Ascending aorta (tissue), 2 donors: ENCODE results near the gene RPS26. TPM values are rescaled to one million over a fixed set of nuclear protein-coding genes. Genes with fewer than 3 reads are reported as not detected.

Experiments
- DNase-seq, 2 donors: peaks; one replicate each; pipeline ENCODE4 v3.0.0-alpha.2; 2019; ENCODE audit warnings: low spot score in 2 of 2
- H3K27ac ChIP-seq, 2 donors: fragments of 200-600 bp; sonication (generic); one replicate each; pipeline ENCODE4 v1.5.1; 2016 to 2017; ENCODE audit warnings: mild to moderate bottlenecking in 1 of 2
- H3K27me3 ChIP-seq: fragments of 200-600 bp; sonication (generic); one replicate; pipeline ENCODE4 v1.5.1; 2017
- H3K36me3 ChIP-seq, 2 donors: fragments of 200-600 bp; sonication (generic); one replicate each; pipeline ENCODE4 v1.5.1; 2016
- H3K4me1 ChIP-seq, 2 donors: fragments of 200-600 bp; sonication (generic); one replicate each; pipeline ENCODE4 v1.5.1; 2016 to 2017; ENCODE audit warnings: mild to moderate bottlenecking in 1 of 2
- H3K4me3 ChIP-seq, 2 donors: fragments of 200-600 bp; sonication (generic); one replicate each; pipeline ENCODE4 v1.5.1; 2016 to 2017; ENCODE audit warnings: mild to moderate bottlenecking in 1 of 2
- H3K9me3 ChIP-seq, 2 donors: fragments of 200-600 bp; sonication (generic); one replicate each; pipeline ENCODE4 v1.5.1; 2016
- intact Hi-C: fragments of 100-400 bp; cut with DNase I; formaldehyde crosslinking; loops from one replicate; pipeline ENCODE4 v1.15.1; 2023
- total RNA-seq: library from RNA; depleted of rRNA; stranded (reverse); fragments of >200 nt; gene quantifications from one replicate; pipeline ENCODE4 v1.1.0, GENCODE V29; 2016
- TF ChIP-seq, protein P1 (sequence below), 3 experiments: fragments of 200-600 bp in 2 of 3; fragments of 450-650 bp in 1 of 3; sonication (generic) in 2 of 3; IDR thresholded peaks; one replicate each; pipeline ENCODE4 v1.5.1; 2016 to 2019; ENCODE audit warnings: antibody characterized with exemption in 3 of 3, mild to moderate bottlenecking in 1 of 3, moderate library complexity in 1 of 3

RPS26 gene
- total RNA-seq, 1 donor from 2014 or later = 877 TPM

DNA sequence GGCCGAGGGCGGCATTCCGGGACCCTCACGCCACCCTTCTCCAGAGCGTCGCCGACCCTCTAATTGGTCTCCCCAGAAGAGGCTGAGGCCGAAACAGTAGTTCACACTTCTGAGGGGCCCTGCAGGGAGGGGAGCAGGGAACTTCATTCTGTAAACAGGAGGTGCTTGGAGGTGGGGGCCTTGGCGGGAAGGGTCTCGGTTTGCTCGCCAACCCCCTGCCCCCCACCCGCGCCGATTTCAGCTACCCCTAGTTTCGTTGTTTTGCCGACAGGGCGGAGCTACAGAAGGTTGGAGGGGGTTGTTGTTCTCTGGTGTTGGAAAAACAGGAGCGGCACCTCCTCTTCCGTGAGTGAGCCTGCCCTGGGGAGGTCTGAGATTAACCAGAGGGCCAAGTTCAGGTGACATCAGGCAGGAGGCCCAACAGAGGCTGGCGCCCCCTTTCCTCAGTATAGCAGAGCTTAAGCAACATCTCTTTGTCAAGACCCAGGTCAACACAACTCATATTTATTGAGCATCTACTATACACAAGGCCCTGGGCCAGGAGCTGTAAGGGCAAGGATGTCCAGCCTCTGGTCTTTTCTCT is 38.9 kb downstream of the RPS26 start:
- H3K27me3 ChIP-seq = no peaks in the 10 kb centered on the region
- TF ChIP-seq, protein P1, sequence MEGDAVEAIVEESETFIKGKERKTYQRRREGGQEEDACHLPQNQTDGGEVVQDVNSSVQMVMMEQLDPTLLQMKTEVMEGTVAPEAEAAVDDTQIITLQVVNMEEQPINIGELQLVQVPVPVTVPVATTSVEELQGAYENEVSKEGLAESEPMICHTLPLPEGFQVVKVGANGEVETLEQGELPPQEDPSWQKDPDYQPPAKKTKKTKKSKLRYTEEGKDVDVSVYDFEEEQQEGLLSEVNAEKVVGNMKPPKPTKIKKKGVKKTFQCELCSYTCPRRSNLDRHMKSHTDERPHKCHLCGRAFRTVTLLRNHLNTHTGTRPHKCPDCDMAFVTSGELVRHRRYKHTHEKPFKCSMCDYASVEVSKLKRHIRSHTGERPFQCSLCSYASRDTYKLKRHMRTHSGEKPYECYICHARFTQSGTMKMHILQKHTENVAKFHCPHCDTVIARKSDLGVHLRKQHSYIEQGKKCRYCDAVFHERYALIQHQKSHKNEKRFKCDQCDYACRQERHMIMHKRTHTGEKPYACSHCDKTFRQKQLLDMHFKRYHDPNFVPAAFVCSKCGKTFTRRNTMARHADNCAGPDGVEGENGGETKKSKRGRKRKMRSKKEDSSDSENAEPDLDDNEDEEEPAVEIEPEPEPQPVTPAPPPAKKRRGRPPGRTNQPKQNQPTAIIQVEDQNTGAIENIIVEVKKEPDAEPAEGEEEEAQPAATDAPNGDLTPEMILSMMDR (IDR thresholded peaks at IDR 0.05) = no peak
- no peak for DNase-seq
- no peaks in the 10 kb centered on the region for H3K36me3 ChIP-seq
- H3K27ac ChIP-seq = no peak overlapping the region
- H3K9me3 ChIP-seq = no peaks in the 10 kb centered on the region
- intact Hi-C loops = no loop called here
- H3K4me3 ChIP-seq = peak overlapping the region; percentile 72 to 86
- peaks cover 5 to 7% of the 10 kb centered on the region in 2 donors for H3K4me1 ChIP-seq

DNA sequence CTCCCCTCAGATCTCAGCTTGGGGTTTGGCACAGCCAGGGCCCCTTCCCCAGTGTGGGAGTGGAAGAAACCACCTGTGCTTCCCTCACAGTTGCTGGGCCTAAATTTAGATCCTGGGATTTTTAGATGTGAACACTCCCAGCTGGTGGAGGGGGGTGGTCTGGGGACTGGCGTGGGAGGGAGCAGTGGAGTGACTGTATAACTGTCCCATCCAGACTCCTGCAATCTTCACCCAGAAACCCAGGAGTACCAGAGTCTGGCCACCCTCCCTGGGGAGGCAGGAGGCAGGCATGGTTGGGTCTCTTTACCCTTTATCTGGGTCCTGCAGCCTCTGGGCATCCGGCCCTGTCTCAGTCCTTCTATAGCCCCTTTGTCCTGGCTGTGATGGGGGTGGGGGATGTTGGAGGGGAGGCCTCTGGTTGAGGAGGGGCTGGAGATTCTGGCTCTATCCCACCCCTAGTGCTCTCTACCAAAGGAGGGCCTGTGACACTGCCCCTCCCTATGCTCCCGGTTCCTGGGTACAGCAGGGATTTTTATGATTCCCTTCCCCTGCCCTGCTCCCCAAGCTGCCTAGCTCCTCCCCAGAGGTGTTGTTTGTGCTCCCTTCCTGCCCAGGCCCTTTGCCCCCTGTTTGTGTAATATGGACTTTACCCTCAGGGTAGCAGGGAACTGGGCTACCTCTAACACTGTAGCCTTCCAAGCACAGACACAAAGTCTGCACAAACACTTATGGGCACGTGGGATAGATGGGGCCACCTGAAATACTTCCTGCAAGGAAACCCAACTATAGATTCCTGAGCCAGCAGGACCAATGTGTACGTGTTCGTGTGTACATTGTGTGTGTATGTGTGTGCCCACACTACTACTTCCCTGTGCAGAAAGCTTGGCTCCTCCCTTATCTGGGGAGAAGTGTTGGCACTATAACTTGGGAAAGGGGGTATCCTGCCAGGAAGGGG is 40.0 kb downstream of the RPS26 start:
- Histone ChIP-seq H3K36me3 (no peaks in the 10 kb centered on the region), H3K4me1 (peaks cover 5 to 7% of the 10 kb centered on the region in 2 donors), H3K27ac (no peak overlapping the region), H3K9me3 (no peaks in the 10 kb centered on the region), H3K4me3 (no peak overlapping the region), H3K27me3 (no peaks in the 10 kb centered on the region)
- intact Hi-C loops = no loop called here
- TF ChIP-seq, protein P1 (IDR thresholded peaks at IDR 0.05) = no peak
- no peak for DNase-seq

DNA sequence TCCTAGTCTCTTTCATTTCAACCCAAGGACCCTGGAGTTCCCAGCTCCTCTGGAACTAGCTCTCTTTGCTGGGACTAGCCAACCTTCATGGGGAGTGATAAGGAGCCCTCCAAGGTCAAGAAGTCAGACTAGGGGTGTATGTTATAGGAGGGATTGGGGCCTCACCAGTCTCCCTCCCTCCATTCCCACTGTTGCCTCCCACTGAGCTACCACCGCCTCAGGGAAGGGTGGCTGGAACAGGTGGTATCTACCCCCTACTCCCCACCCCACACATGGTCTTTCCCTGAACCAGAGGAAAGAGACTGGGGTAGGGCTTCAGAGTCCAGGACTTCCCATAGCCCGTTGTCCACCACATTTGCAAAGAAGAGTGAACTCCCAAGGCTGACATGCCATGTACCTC is 40.7 kb downstream of the RPS26 start:
- Histone ChIP-seq H3K27me3 (no peaks in the 10 kb centered on the region), H3K9me3 (no peaks in the 10 kb centered on the region), H3K4me3 (no peak overlapping the region), H3K4me1 (peaks cover 5 to 7% of the 10 kb centered on the region in 2 donors), H3K36me3 (no peaks in the 10 kb centered on the region), H3K27ac (no peak overlapping the region)
- TF ChIP-seq, protein P1 (IDR thresholded peaks at IDR 0.05) = no peak
- intact Hi-C loops = no loop called here
- no peak for DNase-seq

DNA sequence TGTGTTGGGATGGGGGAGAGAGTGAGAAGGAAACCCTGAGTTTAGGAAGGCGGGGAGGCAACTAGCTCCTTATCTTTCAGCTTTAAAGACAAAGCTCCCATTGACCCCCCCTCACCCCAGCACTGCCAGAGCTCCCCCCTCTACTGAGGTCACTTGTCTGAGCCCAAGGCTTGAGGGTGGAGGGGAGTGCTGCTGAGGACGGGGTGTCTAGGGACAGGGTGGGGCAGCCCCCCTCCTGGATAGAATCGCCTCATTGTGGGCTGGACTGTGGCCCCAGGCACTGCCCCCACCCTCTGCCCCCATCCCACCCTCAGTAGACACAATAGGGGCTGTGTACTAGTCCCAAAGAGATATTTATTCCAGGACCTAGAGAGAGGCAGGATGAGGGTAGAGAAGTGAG is 41.2 kb downstream of the RPS26 start:
- intact Hi-C loops = no loop called here
- TF ChIP-seq, protein P1 (IDR thresholded peaks at IDR 0.05) = no peak
- DNase-seq = no peak
- Histone ChIP-seq H3K4me3 (no peak overlapping the region), H3K4me1 (peaks cover 5 to 7% of the 10 kb centered on the region in 2 donors), H3K27ac (no peak overlapping the region), H3K27me3 (no peaks in the 10 kb centered on the region), H3K9me3 (no peaks in the 10 kb centered on the region), H3K36me3 (no peaks in the 10 kb centered on the region)

DNA sequence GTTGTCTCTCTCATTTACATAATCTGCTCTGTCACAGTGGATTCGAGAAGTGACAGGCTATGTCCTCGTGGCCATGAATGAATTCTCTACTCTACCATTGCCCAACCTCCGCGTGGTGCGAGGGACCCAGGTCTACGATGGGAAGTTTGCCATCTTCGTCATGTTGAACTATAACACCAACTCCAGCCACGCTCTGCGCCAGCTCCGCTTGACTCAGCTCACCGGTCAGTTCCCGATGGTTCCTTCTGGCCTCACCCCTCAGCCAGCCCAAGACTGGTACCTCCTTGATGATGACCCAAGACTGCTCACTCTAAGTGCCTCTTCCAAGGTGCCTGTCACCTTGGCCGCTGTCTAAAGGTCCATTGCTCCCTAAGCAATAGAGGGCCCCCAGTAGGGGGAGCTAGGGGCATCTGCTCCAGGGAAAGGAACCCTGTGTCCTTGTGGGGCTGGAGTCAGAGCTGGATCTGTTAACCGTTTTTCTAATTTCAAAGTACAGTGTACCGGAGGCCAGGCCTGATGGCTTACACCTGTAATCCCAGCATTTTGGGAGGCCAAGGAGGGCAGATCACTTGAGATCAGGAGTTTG is 43.3 kb downstream of the RPS26 start:
- Histone ChIP-seq H3K4me3 (no peak overlapping the region), H3K4me1 (peaks cover 4 to 5% of the 10 kb centered on the region in 2 donors), H3K27me3 (no peaks in the 10 kb centered on the region), H3K36me3 (no peaks in the 10 kb centered on the region), H3K27ac (no peak overlapping the region), H3K9me3 (no peaks in the 10 kb centered on the region)
- intact Hi-C loops = no loop called here
- DNase-seq = no peak
- TF ChIP-seq, protein P1 (IDR thresholded peaks at IDR 0.05) = peak in 1 of 3 experiments; percentile 4
